Measurements from ENCODE around the gene YIF1A.

- no peak for TF ChIP-seq CTCF (IDR thresholded peaks at IDR 0.05)
- no peak for TF ChIP-seq EZH2 (IDR thresholded peaks at IDR 0.05)
- no peak for TF ChIP-seq EZH2phosphoT487 (IDR thresholded peaks at IDR 0.05)
Measured at GRCh38 chr11:66259956-66260355, 29.0 kb downstream of the YIF1A start.
